ENCODE measurements around the gene GSK3B.

- TF ChIP-seq POLR2AphosphoS5 (IDR thresholded peaks at IDR 0.05; ENCODE audit: low read depth): no peak
- TF ChIP-seq, protein P1, sequence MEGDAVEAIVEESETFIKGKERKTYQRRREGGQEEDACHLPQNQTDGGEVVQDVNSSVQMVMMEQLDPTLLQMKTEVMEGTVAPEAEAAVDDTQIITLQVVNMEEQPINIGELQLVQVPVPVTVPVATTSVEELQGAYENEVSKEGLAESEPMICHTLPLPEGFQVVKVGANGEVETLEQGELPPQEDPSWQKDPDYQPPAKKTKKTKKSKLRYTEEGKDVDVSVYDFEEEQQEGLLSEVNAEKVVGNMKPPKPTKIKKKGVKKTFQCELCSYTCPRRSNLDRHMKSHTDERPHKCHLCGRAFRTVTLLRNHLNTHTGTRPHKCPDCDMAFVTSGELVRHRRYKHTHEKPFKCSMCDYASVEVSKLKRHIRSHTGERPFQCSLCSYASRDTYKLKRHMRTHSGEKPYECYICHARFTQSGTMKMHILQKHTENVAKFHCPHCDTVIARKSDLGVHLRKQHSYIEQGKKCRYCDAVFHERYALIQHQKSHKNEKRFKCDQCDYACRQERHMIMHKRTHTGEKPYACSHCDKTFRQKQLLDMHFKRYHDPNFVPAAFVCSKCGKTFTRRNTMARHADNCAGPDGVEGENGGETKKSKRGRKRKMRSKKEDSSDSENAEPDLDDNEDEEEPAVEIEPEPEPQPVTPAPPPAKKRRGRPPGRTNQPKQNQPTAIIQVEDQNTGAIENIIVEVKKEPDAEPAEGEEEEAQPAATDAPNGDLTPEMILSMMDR (conservative IDR thresholded peaks at IDR 0.05; ENCODE audit: low read depth in 2 of 2): no peak
- TF ChIP-seq, protein P2, sequence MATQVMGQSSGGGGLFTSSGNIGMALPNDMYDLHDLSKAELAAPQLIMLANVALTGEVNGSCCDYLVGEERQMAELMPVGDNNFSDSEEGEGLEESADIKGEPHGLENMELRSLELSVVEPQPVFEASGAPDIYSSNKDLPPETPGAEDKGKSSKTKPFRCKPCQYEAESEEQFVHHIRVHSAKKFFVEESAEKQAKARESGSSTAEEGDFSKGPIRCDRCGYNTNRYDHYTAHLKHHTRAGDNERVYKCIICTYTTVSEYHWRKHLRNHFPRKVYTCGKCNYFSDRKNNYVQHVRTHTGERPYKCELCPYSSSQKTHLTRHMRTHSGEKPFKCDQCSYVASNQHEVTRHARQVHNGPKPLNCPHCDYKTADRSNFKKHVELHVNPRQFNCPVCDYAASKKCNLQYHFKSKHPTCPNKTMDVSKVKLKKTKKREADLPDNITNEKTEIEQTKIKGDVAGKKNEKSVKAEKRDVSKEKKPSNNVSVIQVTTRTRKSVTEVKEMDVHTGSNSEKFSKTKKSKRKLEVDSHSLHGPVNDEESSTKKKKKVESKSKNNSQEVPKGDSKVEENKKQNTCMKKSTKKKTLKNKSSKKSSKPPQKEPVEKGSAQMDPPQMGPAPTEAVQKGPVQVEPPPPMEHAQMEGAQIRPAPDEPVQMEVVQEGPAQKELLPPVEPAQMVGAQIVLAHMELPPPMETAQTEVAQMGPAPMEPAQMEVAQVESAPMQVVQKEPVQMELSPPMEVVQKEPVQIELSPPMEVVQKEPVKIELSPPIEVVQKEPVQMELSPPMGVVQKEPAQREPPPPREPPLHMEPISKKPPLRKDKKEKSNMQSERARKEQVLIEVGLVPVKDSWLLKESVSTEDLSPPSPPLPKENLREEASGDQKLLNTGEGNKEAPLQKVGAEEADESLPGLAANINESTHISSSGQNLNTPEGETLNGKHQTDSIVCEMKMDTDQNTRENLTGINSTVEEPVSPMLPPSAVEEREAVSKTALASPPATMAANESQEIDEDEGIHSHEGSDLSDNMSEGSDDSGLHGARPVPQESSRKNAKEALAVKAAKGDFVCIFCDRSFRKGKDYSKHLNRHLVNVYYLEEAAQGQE (IDR thresholded peaks at IDR 0.05; ENCODE audit: unreplicated experiment): no peak
Measured at GRCh38 chr3:119864476-119864875, 229.8 kb downstream of the GSK3B start.

Data from GM23338 (cell line).